Hematopoietic multipotent progenitor cell treated with erythropoietin and hydrocortisone succinate and interleukin-3 and kit ligand, for 6 days (in vitro differentiated cells): ENCODE results near the gene WDR64.
"Not testable (repeated sequence)": the region's sequence is repeated elsewhere in the genome, so short reads cannot be mapped to it uniquely, and the experiment has no call there.

Source experiments
- DNase-seq: peaks from one replicate; pipeline ENCODE4 v3.0.0-alpha.2; 2015

WDR64 gene

GRCh38 chr1:241749041-241749944, 97.2 kb downstream of the WDR64 start:
- no peak for DNase-seq

GRCh38 chr1:241749945-241750695, 98.0 kb downstream of the WDR64 start:
- DNase-seq = no peak

- no peak for DNase-seq
Observed at GRCh38 chr1:241751524-241751923, 99.4 kb downstream of the WDR64 start.

- no peak for DNase-seq
Observed at GRCh38 chr1:241762713-241763339, 110.7 kb downstream of the WDR64 start.

GRCh38 chr1:241765390-241765789, 113.3 kb downstream of the WDR64 start:
- no peak for DNase-seq

GRCh38 chr1:241767737-241768136, 115.7 kb downstream of the WDR64 start:
- DNase-seq = no peak

GRCh38 chr1:241770115-241770514, 118.0 kb downstream of the WDR64 start:
- no peak for DNase-seq

- no peak for DNase-seq
Observed at GRCh38 chr1:241771117-241771516, 119.0 kb downstream of the WDR64 start.

- no peak for DNase-seq
Observed at GRCh38 chr1:241772932-241773500, 120.9 kb downstream of the WDR64 start.

- DNase-seq = no peak
Observed at GRCh38 chr1:241773991-241774390, 121.9 kb downstream of the WDR64 start.

- no peak for DNase-seq
Observed at GRCh38 chr1:241775021-241775420, 122.9 kb downstream of the WDR64 start.

GRCh38 chr1:241776911-241777310, 124.8 kb downstream of the WDR64 start:
- no peak for DNase-seq

GRCh38 chr1:241778117-241778516, 126.0 kb downstream of the WDR64 start:
- no peak for DNase-seq

GRCh38 chr1:241779897-241780296, 127.8 kb downstream of the WDR64 start:
- no peak for DNase-seq

- no peak for DNase-seq
Observed at GRCh38 chr1:241782396-241782795, 130.3 kb downstream of the WDR64 start.

- DNase-seq = no peak
Observed at GRCh38 chr1:241787691-241788090, 135.6 kb downstream of the WDR64 start.

GRCh38 chr1:241789061-241789460, 137.0 kb downstream of the WDR64 start:
- no peak for DNase-seq

- no peak for DNase-seq
Observed at GRCh38 chr1:241799416-241799815, 147.3 kb downstream of the WDR64 start.

GRCh38 chr1:241800640-241801039, 148.6 kb downstream of the WDR64 start:
- no peak for DNase-seq

- DNase-seq = no peak
Observed at GRCh38 chr1:241802863-241803262, 150.8 kb downstream of the WDR64 start.

- DNase-seq = not testable (repeated sequence)
Observed at GRCh38 chr1:241804706-241805105, 152.6 kb downstream of the WDR64 start.

GRCh38 chr1:241808265-241808664, 156.2 kb downstream of the WDR64 start:
- DNase-seq = no peak

GRCh38 chr1:241810769-241811405, 158.8 kb downstream of the WDR64 start:
- DNase-seq = no peak
